Hepatocyte (in vitro differentiated cells): ENCODE results near the gene RASD2. TPM values are rescaled to one million over a fixed set of nuclear protein-coding genes. Genes with fewer than 3 reads are reported as not detected.

Experiments
- DNase-seq: peaks from one replicate; pipeline ENCODE4 v3.0.0-alpha.2; 2016; ENCODE audit warnings: low spot score
- H2AFZ ChIP-seq: fragments of 200-600 bp; sonication (generic); 2 replicates; pipeline ENCODE4 v1.6.0; 2016; ENCODE audit warnings: antibody characterized with exemption, mild to moderate bottlenecking
- H3K27ac ChIP-seq: fragments of 200-600 bp; sonication (generic); 2 replicates; pipeline ENCODE4 v1.5.1; 2016; ENCODE audit warnings: mild to moderate bottlenecking
- H3K27me3 ChIP-seq: fragments of 200-600 bp; sonication (generic); 2 replicates; pipeline ENCODE4 v1.6.1; 2016
- H3K36me3 ChIP-seq: fragments of 200-600 bp; sonication (generic); replicated peaks from 2 replicates; pipeline ENCODE4 v1.5.1; 2016; ENCODE audit warnings: low read depth; ENCODE audit not compliant: insufficient read depth
- H3K4me1 ChIP-seq: fragments of 200-600 bp; sonication (generic); 2 replicates; pipeline ENCODE4 v1.5.1; 2016; ENCODE audit warnings: mild to moderate bottlenecking, moderate library complexity; ENCODE audit not compliant: insufficient read depth
- H3K4me2 ChIP-seq: fragments of 200-600 bp; sonication (generic); 2 replicates; pipeline ENCODE4 v1.6.0; 2016
- H3K4me3 ChIP-seq: fragments of 200-600 bp; sonication (generic); 2 replicates; pipeline ENCODE4 v1.5.1; 2016; ENCODE audit warnings: mild to moderate bottlenecking
- H3K79me2 ChIP-seq: fragments of 200-600 bp; sonication (generic); 2 replicates; pipeline ENCODE4 v1.6.0; 2017; ENCODE audit warnings: mild to moderate bottlenecking
- H3K9me2 ChIP-seq: fragments of 200-600 bp; sonication (generic); replicated peaks from 2 replicates; pipeline ENCODE4 v1.6.0; 2017; ENCODE audit warnings: mild to moderate bottlenecking; ENCODE audit not compliant: insufficient read depth
- H3K9me3 ChIP-seq: fragments of 200-600 bp; sonication (generic); 2 replicates; pipeline ENCODE4 v1.5.1; 2016; ENCODE audit warnings: low read depth, mild to moderate bottlenecking
- H4K20me1 ChIP-seq: fragments of 200-600 bp; sonication (generic); 2 replicates; pipeline ENCODE4 v1.6.0; 2016; ENCODE audit warnings: mild to moderate bottlenecking; ENCODE audit not compliant: insufficient read depth, poor library complexity, severe bottlenecking
- CTCF ChIP-seq: fragments of 200-600 bp; sonication (generic); IDR thresholded peaks from 2 replicates; pipeline ENCODE4 v1.5.1; 2016; ENCODE audit warnings: antibody characterized with exemption, mild to moderate bottlenecking; ENCODE audit not compliant: poor library complexity
- EZH2 ChIP-seq: fragments of 200-600 bp; sonication (generic); IDR thresholded peaks from 2 replicates; pipeline ENCODE4 v1.6.1; 2016; ENCODE audit warnings: antibody characterized with exemption, mild to moderate bottlenecking, borderline replicate concordance
- EZH2phosphoT487 ChIP-seq: fragments of 200-600 bp; sonication (generic); IDR thresholded peaks from one replicate; pipeline ENCODE4 v1.6.1; 2018; ENCODE audit warnings: antibody characterized with exemption, mild to moderate bottlenecking, low read depth, moderate library complexity; ENCODE audit not compliant: unreplicated experiment, severe bottlenecking
- WGBS: methylation state at CpG from one replicate; pipeline ENCODE4 v1.1.6; 2016; ENCODE audit warnings: low lambda C conversion rate; ENCODE audit errors: missing lambda C conversion rate; 5-methylcytosine and 5-hydroxymethylcytosine counted together
- polyA plus RNA-seq: library from polyadenylated mRNA; unstranded; fragments of >200 nt; fragmentation: Nextera tagmentation; extraction: Ambion mirVana; gene quantifications from 2 replicates; pipeline ENCODE4 v1.2.1, GENCODE V29; 2016
- total RNA-seq: library from RNA; depleted of rRNA; stranded (reverse); fragments of >200 nt; gene quantifications from 2 replicates; pipeline ENCODE4 v1.2.3, GENCODE V29; 2014

The RASD2 gene
- total and polyA plus RNA-seq, 2 experiments from 2014 or later, result 1.3 to 12.7 TPM

GRCh38 chr22:35546886-35547285 lies 6.3 kb downstream of the RASD2 start:
- TF ChIP-seq EZH2phosphoT487, result no peak
- TF ChIP-seq CTCF, result no peak
- no peak for TF ChIP-seq EZH2
- Histone ChIP-seq H3K27ac (no peak overlapping the region), H3K36me3 (no peaks in the 10 kb centered on the region), H3K4me2 (no peak overlapping the region), H2AFZ (no peak overlapping the region), H3K4me1 (no peaks in the 10 kb centered on the region), H3K4me3 (no peak overlapping the region), H3K9me2 (no peaks in the 10 kb centered on the region), H3K9me3 (no peaks in the 10 kb centered on the region), H3K79me2 (no peaks in the 10 kb centered on the region), H3K27me3 (peaks cover 30% of the 10 kb centered on the region), H4K20me1 (no peaks in the 10 kb centered on the region)
- DNase-seq, result no peak
- WGBS, result 92% methylated on average over 18 of the region's 18 CpGs

- no peaks in the 10 kb centered on the region for H3K79me2 ChIP-seq
- no peak overlapping the region for H3K4me3 ChIP-seq
- no peak for DNase-seq
- H3K9me3 ChIP-seq, result no peaks in the 10 kb centered on the region
- H3K9me2 ChIP-seq, result no peaks in the 10 kb centered on the region
- no peak overlapping the region for H3K27ac ChIP-seq
- no peaks in the 10 kb centered on the region for H3K4me1 ChIP-seq
- no peaks in the 10 kb centered on the region for H3K36me3 ChIP-seq
- peaks cover 17% of the 10 kb centered on the region for H3K27me3 ChIP-seq
- H4K20me1 ChIP-seq, result no peaks in the 10 kb centered on the region
- WGBS, result 51% methylated on average over 13 of the region's 13 CpGs
- no peak overlapping the region for H2AFZ ChIP-seq
- H3K4me2 ChIP-seq, result no peak overlapping the region
- TF ChIP-seq EZH2 (no peak), CTCF (no peak), EZH2phosphoT487 (no peak)
These were observed 7.5 kb downstream of the RASD2 start for GRCh38 chr22:35547987-35548721.

GRCh38 chr22:35548722-35549112 lies 8.1 kb downstream of the RASD2 start:
- no peak overlapping the region for H2AFZ ChIP-seq
- no peaks in the 10 kb centered on the region for H3K79me2 ChIP-seq
- TF ChIP-seq EZH2phosphoT487 (no peak), CTCF (no peak), EZH2 (no peak)
- H3K4me2 ChIP-seq, result no peak overlapping the region
- peaks cover 11% of the 10 kb centered on the region for H3K27me3 ChIP-seq
- no peaks in the 10 kb centered on the region for H3K9me3 ChIP-seq
- no peak overlapping the region for H3K4me3 ChIP-seq
- no peak for DNase-seq
- 62% methylated on average over 8 of the region's 8 CpGs for WGBS
- H3K4me1 ChIP-seq, result no peaks in the 10 kb centered on the region
- H3K27ac ChIP-seq, result no peak overlapping the region
- H3K36me3 ChIP-seq, result no peaks in the 10 kb centered on the region
- H3K9me2 ChIP-seq, result no peaks in the 10 kb centered on the region
- H4K20me1 ChIP-seq, result no peaks in the 10 kb centered on the region
